Measurements from ENCODE around the gene KLF9. TPM values are rescaled to one million over a fixed set of nuclear protein-coding genes. Genes with fewer than 3 reads are reported as not detected.

KLF9 gene
- total and polyA plus RNA-seq, 9 of the 15 experiments (the other 6 are each of a cell fraction or from before 2014, with no cell fraction given) = 3.3 to 11.9 (median 6.9) TPM

GRCh38 chr9:70419556-70420440, 5.3 kb upstream of the KLF9 start (continued):
- TF ChIP-seq RAD51 (IDR thresholded peaks at IDR 0.05; ENCODE audit: borderline replicate concordance, low read depth) (no peak), JUN (IDR thresholded peaks at IDR 0.05; ENCODE audit: borderline replicate concordance, low read depth, low read length) (peak; percentile 20; the same call in 1 of the 2 replicates), JUN (CRISPR knock-in tag; IDR thresholded peaks at IDR 0.05; ENCODE audit: borderline replicate concordance) (0 out of 2 replicates have a peak, but pooled peaks have one; percentile 83), POLR2A (conservative IDR thresholded peaks at IDR 0.05) (peak; percentile 88), ID3 (CRISPR knock-in tag; IDR thresholded peaks at IDR 0.05) (no peak), ID3 (tag; IDR thresholded peaks at IDR 0.05) (no peak), LCOR (CRISPR knock-in tag; IDR thresholded peaks at IDR 0.05) (0 out of 2 replicates have a peak, but pooled peaks have one; percentile 50), HDAC2 (IDR thresholded peaks at IDR 0.05) (0 out of 2 replicates have a peak, but pooled peaks have one; percentile 62), TEAD1 (CRISPR knock-in tag; IDR thresholded peaks at IDR 0.05) (peak in 1 of 2 experiments; percentile 74; a peak in 1 of 4 replicates)
- TF ChIP-seq, protein P1, sequence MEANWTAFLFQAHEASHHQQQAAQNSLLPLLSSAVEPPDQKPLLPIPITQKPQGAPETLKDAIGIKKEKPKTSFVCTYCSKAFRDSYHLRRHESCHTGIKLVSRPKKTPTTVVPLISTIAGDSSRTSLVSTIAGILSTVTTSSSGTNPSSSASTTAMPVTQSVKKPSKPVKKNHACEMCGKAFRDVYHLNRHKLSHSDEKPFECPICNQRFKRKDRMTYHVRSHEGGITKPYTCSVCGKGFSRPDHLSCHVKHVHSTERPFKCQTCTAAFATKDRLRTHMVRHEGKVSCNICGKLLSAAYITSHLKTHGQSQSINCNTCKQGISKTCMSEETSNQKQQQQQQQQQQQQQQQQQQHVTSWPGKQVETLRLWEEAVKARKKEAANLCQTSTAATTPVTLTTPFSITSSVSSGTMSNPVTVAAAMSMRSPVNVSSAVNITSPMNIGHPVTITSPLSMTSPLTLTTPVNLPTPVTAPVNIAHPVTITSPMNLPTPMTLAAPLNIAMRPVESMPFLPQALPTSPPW (CRISPR knock-in tag; IDR thresholded peaks at IDR 0.05) = peak; percentile 94
- TF ChIP-seq, protein P2, sequence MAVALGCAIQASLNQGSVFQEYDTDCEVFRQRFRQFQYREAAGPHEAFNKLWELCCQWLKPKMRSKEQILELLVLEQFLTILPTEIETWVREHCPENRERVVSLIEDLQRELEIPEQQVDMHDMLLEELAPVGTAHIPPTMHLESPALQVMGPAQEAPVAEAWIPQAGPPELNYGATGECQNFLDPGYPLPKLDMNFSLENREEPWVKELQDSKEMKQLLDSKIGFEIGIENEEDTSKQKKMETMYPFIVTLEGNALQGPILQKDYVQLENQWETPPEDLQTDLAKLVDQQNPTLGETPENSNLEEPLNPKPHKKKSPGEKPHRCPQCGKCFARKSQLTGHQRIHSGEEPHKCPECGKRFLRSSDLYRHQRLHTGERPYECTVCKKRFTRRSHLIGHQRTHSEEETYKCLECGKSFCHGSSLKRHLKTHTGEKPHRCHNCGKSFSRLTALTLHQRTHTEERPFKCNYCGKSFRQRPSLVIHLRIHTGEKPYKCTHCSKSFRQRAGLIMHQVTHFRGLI (CRISPR knock-in tag; IDR thresholded peaks at IDR 0.05) = no peak
- TF ChIP-seq, protein P3, sequence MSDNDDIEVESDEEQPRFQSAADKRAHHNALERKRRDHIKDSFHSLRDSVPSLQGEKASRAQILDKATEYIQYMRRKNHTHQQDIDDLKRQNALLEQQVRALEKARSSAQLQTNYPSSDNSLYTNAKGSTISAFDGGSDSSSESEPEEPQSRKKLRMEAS (CRISPR knock-in tag; IDR thresholded peaks at IDR 0.05) = no peak
